GM18502 (cell line): ENCODE measurements around the gene SLC8A3.

Experiments
- ATAC-seq: cut with Tn5 transposase; IDR thresholded peaks from one replicate; pipeline ENCODE4 v1.9.1; 2021; ENCODE audit warnings: mild to moderate bottlenecking; ENCODE audit not compliant: unreplicated experiment, poor library complexity

SLC8A3 gene

DNA sequence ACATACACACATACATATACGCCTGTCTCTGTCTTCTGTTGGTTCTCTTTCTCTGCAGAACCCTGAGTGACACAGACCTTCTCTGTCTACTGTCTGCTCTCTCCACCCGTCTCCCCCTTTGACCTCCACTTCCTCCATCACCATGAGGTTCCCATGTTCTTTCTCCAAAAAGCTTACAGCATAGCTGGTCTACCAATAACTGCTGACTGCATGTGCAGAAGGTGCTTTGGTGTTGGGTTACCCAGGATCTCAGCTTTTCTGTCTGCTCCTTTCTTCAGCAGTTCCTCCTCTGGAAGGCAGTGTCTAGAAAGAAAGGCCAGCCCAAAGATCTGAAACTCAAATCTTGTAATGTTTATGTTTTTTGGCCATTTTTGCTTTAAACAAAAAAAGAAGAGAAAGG, 184.0 kb downstream of the SLC8A3 start:
- ATAC-seq: no peak

GRCh38 chr14:70002589-70003346, 186.0 kb downstream of the SLC8A3 start:
- ATAC-seq: no peak

GRCh38 chr14:70000601-70001000, 188.2 kb downstream of the SLC8A3 start:
- ATAC-seq: no peak

- ATAC-seq: no peak
Measured at GRCh38 chr14:69999261-69999674, 189.5 kb downstream of the SLC8A3 start.

GRCh38 chr14:69997849-69998248, 190.9 kb downstream of the SLC8A3 start:
- ATAC-seq: no peak

GRCh38 chr14:69996216-69996615, 192.5 kb downstream of the SLC8A3 start:
- ATAC-seq: no peak
